Endothelial cell of umbilical vein (primary cell): ENCODE results near the gene FOXP1. TPM values are rescaled to one million over a fixed set of nuclear protein-coding genes. Genes with fewer than 3 reads are reported as not detected.

ENCODE experiments used
- BruUV-seq: library from RNA; stranded (reverse); fragments of 400-500 nt; replicated peaks from 2 replicates; lab custom pipeline; 2021; lab: Mats Ljungman, UMichigan
- CTCF ChIA-PET: fragments of 300-600, 350-600 bp; sonication (Branson Sonifier 250); formaldehyde crosslinking; loops from one replicate; lab custom pipeline; 2021; ENCODE audit warnings: antibody characterized with exemption, inconsistent platforms; lab: Charles Lee
- POLR2A ChIA-PET: fragments of 300-600, 350-600 bp; sonication (Branson Sonifier 250); formaldehyde crosslinking; loops from one replicate; lab custom pipeline; 2021; ENCODE audit warnings: antibody characterized with exemption, inconsistent platforms; lab: Charles Lee
- DNase-seq: peaks from one replicate; pipeline ENCODE4 v3.0.0-alpha.2; 2011; ENCODE audit warnings: low read depth, low spot score
- FAIRE-seq: peaks from 2 replicates; lab custom pipeline; 2011; peaks lifted over from hg19 to GRCh38; lab: Jason Lieb, UNC
- H2AFZ ChIP-seq: 2 replicates; pipeline ENCODE4 v1.6.0; 2012; ENCODE audit warnings: low read depth, low read length, control low read depth, inconsistent platforms
- H3K27ac ChIP-seq: 2 replicates; pipeline ENCODE4 v1.5.1; 2011; ENCODE audit warnings: low read depth, mild to moderate bottlenecking, control low read depth, low read length, moderate library complexity; ENCODE audit not compliant: insufficient read depth
- H3K27me3 ChIP-seq, 2 experiments: 2 replicates each; pipeline versions ENCODE4 v1.6.0 to v1.6.1; 2011; ENCODE audit warnings: low read length in 2 of 2, mixed read lengths in 1 of 2; ENCODE audit not compliant: control insufficient read depth in 2 of 2, insufficient read depth in 2 of 2
- H3K36me3 ChIP-seq, 2 experiments: 2 replicates in 1 of 2; 3 replicates in 1 of 2; pipeline ENCODE4 v1.5.1; 2011; ENCODE audit warnings: low read length in 2 of 2, mild to moderate bottlenecking in 1 of 2, moderate library complexity in 1 of 2; ENCODE audit not compliant: control insufficient read depth in 2 of 2, insufficient read depth in 2 of 2; ENCODE audit errors: extremely low read depth in 1 of 2
- H3K4me1 ChIP-seq: 3 replicates; pipeline ENCODE4 v1.5.1; 2011; ENCODE audit warnings: mild to moderate bottlenecking, low read length; ENCODE audit not compliant: control insufficient read depth, insufficient read depth; ENCODE audit errors: extremely low read depth
- H3K4me2 ChIP-seq: 2 replicates; pipeline ENCODE4 v1.6.1; 2011; ENCODE audit warnings: low read length, control low read depth, mixed read lengths; ENCODE audit not compliant: insufficient read depth
- H3K4me3 ChIP-seq, 3 experiments: fragments of 200-600 bp in 1 of 3; sonication (generic), shearing (Covaris generic) in 1 of 3; replicated peaks in 1 of 3; 2 replicates each; pipeline ENCODE4 v1.5.1; 2011 to 2016; ENCODE audit warnings: control low read depth in 3 of 3, low read length in 3 of 3, mild to moderate bottlenecking in 2 of 3, inconsistent platforms in 1 of 3, low read depth in 1 of 3, moderate library complexity in 1 of 3; ENCODE audit not compliant: insufficient read depth in 1 of 3
- H3K79me2 ChIP-seq: 2 replicates; pipeline ENCODE4 v1.6.0; 2012; ENCODE audit warnings: low read length, inconsistent platforms; ENCODE audit not compliant: control insufficient read depth, insufficient read depth
- H3K9ac ChIP-seq: replicated peaks from 2 replicates; pipeline ENCODE3; 2011; ENCODE audit warnings: low read length, control low read depth; ENCODE audit not compliant: insufficient read depth; ENCODE audit errors: extremely low read depth
- H3K9me1 ChIP-seq: replicated peaks from 3 replicates; pipeline ENCODE4 v1.6.0; 2011; ENCODE audit warnings: mild to moderate bottlenecking, low read length; ENCODE audit not compliant: control insufficient read depth, insufficient read depth; ENCODE audit errors: extremely low read depth
- H3K9me3 ChIP-seq: replicated peaks from 2 replicates; pipeline ENCODE4 v1.5.1; 2012; ENCODE audit warnings: low read length, inconsistent platforms; ENCODE audit not compliant: control insufficient read depth, insufficient read depth
- H4K20me1 ChIP-seq: replicated peaks from 2 replicates; pipeline ENCODE3; 2011; ENCODE audit warnings: mild to moderate bottlenecking, low read length; ENCODE audit not compliant: control insufficient read depth, insufficient read depth; ENCODE audit errors: extremely low read depth
- EZH2 ChIP-seq: IDR thresholded peaks from 2 replicates; pipeline ENCODE4 v1.6.1; 2012; ENCODE audit warnings: borderline replicate concordance, low read depth, mild to moderate bottlenecking, moderate library complexity, low read length, inconsistent platforms; ENCODE audit not compliant: severe bottlenecking
- FOS ChIP-seq: IDR thresholded peaks from 2 replicates; pipeline ENCODE4 v1.6.1; 2011; ENCODE audit warnings: mild to moderate bottlenecking, low read length, moderate library complexity, borderline replicate concordance; ENCODE audit not compliant: insufficient read depth
- GATA2 ChIP-seq: IDR thresholded peaks from 2 replicates; pipeline ENCODE4 v1.7.0; 2011; ENCODE audit warnings: low read depth, mild to moderate bottlenecking, moderate library complexity, mixed read lengths, low read length; ENCODE audit not compliant: insufficient read length, insufficient read depth
- JUN ChIP-seq: IDR thresholded peaks from 2 replicates; pipeline ENCODE4 v1.6.1; 2011; ENCODE audit warnings: borderline replicate concordance, low read depth; ENCODE audit not compliant: insufficient read length, insufficient read depth
- MYC ChIP-seq: IDR thresholded peaks from one replicate; pipeline ENCODE4 v1.6.1; 2011; ENCODE audit warnings: mild to moderate bottlenecking, low read depth, low read length
- POLR2A ChIP-seq: IDR thresholded peaks from 2 replicates; pipeline ENCODE4 v1.6.1; 2012; ENCODE audit warnings: low read depth, mild to moderate bottlenecking, control low read depth, low read length
- POLR2AphosphoS5 ChIP-seq: IDR thresholded peaks from 2 replicates; pipeline ENCODE4 v1.6.1; 2012; ENCODE audit warnings: low read depth, mild to moderate bottlenecking, control low read depth, low read length, moderate library complexity; ENCODE audit not compliant: insufficient read depth
- dilution Hi-C: fragments of 300-500 bp; cut with MboI; formaldehyde crosslinking; loops from one replicate; pipeline ENCODE4 v1.15.0; 2019; ENCODE audit warnings: low sequenced_read_pairs; ENCODE audit not compliant: extremely low pct_ligation_motif_present
- intact Hi-C: fragments of 100-400 bp; cut with micrococcal nuclease; formaldehyde crosslinking; loops from one replicate; pipeline ENCODE4 v1.10.0; 2022
- polyA plus RNA-seq, 4 experiments: library from polyadenylated mRNA; depleted of rRNA in 3 of 4; stranded (reverse) in 3 of 4; unstranded in 1 of 4; fragments of >200 nt; gene quantifications; 2 replicates each; pipeline versions ENCODE4 v1.2.1 to v1.2.3, GENCODE V29; 2011 to 2012; ENCODE audit warnings: missing spikeins in 1 of 4
- total RNA-seq: library from RNA; stranded (reverse); gene quantifications from 2 replicates; pipeline ENCODE4 v1.2.3, GENCODE V29; 2021
- TF ChIP-seq, protein P1 (sequence below), 2 donors: IDR thresholded peaks; 1 replicate in 1 of 2; 2 replicates in 1 of 2; pipeline ENCODE4 v1.5.1; 2011; ENCODE audit warnings: low read length in 2 of 2, mild to moderate bottlenecking in 2 of 2, moderate library complexity in 2 of 2, control low read depth in 1 of 2, inconsistent platforms in 1 of 2, low read depth in 1 of 2; ENCODE audit not compliant: insufficient read depth in 1 of 2; ENCODE audit errors: extremely low read depth in 1 of 2
- TF ChIP-seq, protein P2 (sequence below): IDR thresholded peaks from 2 replicates; pipeline ENCODE4 v1.6.1; 2011; ENCODE audit not compliant: insufficient read depth, insufficient read length

FOXP1 gene
- total and polyA plus RNA-seq, 2 donors (not counting 3 experiments of a cell fraction or from before 2014, with no cell fraction given) = 41.0 to 107 TPM

GRCh38 chr3:70970952-70971351 lies 612.6 kb downstream of the FOXP1 start:
- H3K36me3 ChIP-seq = peaks cover 26 to 28% of the 10 kb centered on the region in 2 experiments
- DNase-seq (no peak), FAIRE-seq (no peak)
- no peaks in the 10 kb centered on the region for H3K9me1 ChIP-seq
- H3K27ac ChIP-seq = no peak overlapping the region
- no peaks in the 10 kb centered on the region for H3K4me1 ChIP-seq
- no peak overlapping the region for H3K4me3 ChIP-seq
- no peak overlapping the region for H2AFZ ChIP-seq
- H3K27me3 ChIP-seq = no peaks in the 10 kb centered on the region
- H3K9me3 ChIP-seq = no peaks in the 10 kb centered on the region
- no peaks in the 10 kb centered on the region for H4K20me1 ChIP-seq
- H3K9ac ChIP-seq = no peak overlapping the region
- H3K79me2 ChIP-seq = no peaks in the 10 kb centered on the region
- POLR2A ChIA-PET = no interaction called here
- intact Hi-C loops (no loop called here), dilution Hi-C loops (no loop called here)
- CTCF ChIA-PET = no interaction called here
- H3K4me2 ChIP-seq = no peak overlapping the region
- BruUV-seq = no TSS peak
- TF ChIP-seq FOS (no peak), POLR2A (no peak), GATA2 (no peak), POLR2AphosphoS5 (no peak), MYC (no peak), EZH2 (no peak), JUN (no peak)
- TF ChIP-seq, protein P1, sequence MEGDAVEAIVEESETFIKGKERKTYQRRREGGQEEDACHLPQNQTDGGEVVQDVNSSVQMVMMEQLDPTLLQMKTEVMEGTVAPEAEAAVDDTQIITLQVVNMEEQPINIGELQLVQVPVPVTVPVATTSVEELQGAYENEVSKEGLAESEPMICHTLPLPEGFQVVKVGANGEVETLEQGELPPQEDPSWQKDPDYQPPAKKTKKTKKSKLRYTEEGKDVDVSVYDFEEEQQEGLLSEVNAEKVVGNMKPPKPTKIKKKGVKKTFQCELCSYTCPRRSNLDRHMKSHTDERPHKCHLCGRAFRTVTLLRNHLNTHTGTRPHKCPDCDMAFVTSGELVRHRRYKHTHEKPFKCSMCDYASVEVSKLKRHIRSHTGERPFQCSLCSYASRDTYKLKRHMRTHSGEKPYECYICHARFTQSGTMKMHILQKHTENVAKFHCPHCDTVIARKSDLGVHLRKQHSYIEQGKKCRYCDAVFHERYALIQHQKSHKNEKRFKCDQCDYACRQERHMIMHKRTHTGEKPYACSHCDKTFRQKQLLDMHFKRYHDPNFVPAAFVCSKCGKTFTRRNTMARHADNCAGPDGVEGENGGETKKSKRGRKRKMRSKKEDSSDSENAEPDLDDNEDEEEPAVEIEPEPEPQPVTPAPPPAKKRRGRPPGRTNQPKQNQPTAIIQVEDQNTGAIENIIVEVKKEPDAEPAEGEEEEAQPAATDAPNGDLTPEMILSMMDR (IDR thresholded peaks at IDR 0.05; ENCODE audit: extremely low read depth in 1 of 2, insufficient read depth in 1 of 2, low read depth in 1 of 2, low read length in 2 of 2) = no peak
- TF ChIP-seq, protein P2, sequence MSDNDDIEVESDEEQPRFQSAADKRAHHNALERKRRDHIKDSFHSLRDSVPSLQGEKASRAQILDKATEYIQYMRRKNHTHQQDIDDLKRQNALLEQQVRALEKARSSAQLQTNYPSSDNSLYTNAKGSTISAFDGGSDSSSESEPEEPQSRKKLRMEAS = no peak
